Smooth muscle cell (in vitro differentiated cells): ENCODE data around the gene RTKN2. TPM values are rescaled to one million over a fixed set of nuclear protein-coding genes. Genes with fewer than 3 reads are reported as not detected.

ENCODE experiments used
- DNase-seq: peaks from one replicate; lab custom pipeline; 2025; ENCODE audit not compliant: unreplicated experiment; lab: John Stamatoyannopoulos, UW
- H2AFZ ChIP-seq: fragments of 200-600 bp; sonication (generic); 2 replicates; pipeline ENCODE4 v1.6.0; 2016; ENCODE audit warnings: antibody characterized with exemption, low read depth, mild to moderate bottlenecking
- H3F3A ChIP-seq: fragments of 200-600 bp; sonication (generic); 2 replicates; pipeline ENCODE4 v1.6.0; 2017; ENCODE audit warnings: antibody characterized with exemption, low read depth
- H3K27ac ChIP-seq: fragments of 200-600 bp; sonication (generic); 2 replicates; pipeline ENCODE4 v1.5.1; 2016; ENCODE audit warnings: low read depth, mild to moderate bottlenecking
- H3K27me3 ChIP-seq: fragments of 200-600 bp; sonication (generic); 2 replicates; pipeline ENCODE4 v1.6.1; 2016; ENCODE audit warnings: low read depth, mild to moderate bottlenecking
- H3K36me3 ChIP-seq: fragments of 200-600 bp; sonication (generic); 2 replicates; pipeline ENCODE4 v1.5.1; 2016; ENCODE audit warnings: low read depth
- H3K4me1 ChIP-seq: fragments of 200-600 bp; sonication (generic); 2 replicates; pipeline ENCODE4 v1.5.1; 2016; ENCODE audit warnings: low read depth
- H3K4me2 ChIP-seq: fragments of 200-600 bp; sonication (generic); 2 replicates; pipeline ENCODE4 v1.6.0; 2016; ENCODE audit warnings: mild to moderate bottlenecking
- H3K4me3 ChIP-seq: fragments of 200-600 bp; sonication (generic); 2 replicates; pipeline ENCODE4 v1.5.1; 2016; ENCODE audit warnings: mild to moderate bottlenecking
- H3K79me2 ChIP-seq: fragments of 200-600 bp; sonication (generic); 2 replicates; pipeline ENCODE4 v1.6.0; 2016; ENCODE audit warnings: low read depth, mild to moderate bottlenecking
- H3K9ac ChIP-seq: fragments of 200-600 bp; sonication (generic); 2 replicates; pipeline ENCODE4 v1.6.0; 2016; ENCODE audit warnings: low read depth
- H3K9me3 ChIP-seq: fragments of 200-600 bp; sonication (generic); replicated peaks from 2 replicates; pipeline ENCODE4 v1.5.1; 2016; ENCODE audit warnings: low read depth
- H4K20me1 ChIP-seq: fragments of 200-600 bp; sonication (generic); 2 replicates; pipeline ENCODE4 v1.6.0; 2016; ENCODE audit warnings: low read depth
- WGBS: methylation state at CpG from one replicate; pipeline ENCODE4 v1.1.7; 2016; ENCODE audit warnings: low lambda C conversion rate; 5-methylcytosine and 5-hydroxymethylcytosine counted together
- polyA plus RNA-seq: library from polyadenylated mRNA; unstranded; fragments of >200 nt; fragmentation: Nextera tagmentation; extraction: Ambion mirVana; gene quantifications from 2 replicates; pipeline ENCODE4 v1.2.1, GENCODE V29; 2016
- total RNA-seq: library from RNA; depleted of rRNA; stranded (reverse); fragments of >200 nt; gene quantifications from 2 replicates; pipeline ENCODE4 v1.2.3, GENCODE V29; 2014
- TF ChIP-seq, protein P1 (sequence below): fragments of 200-600 bp; sonication (generic); IDR thresholded peaks from 2 replicates; pipeline ENCODE4 v1.5.1; 2017; ENCODE audit warnings: borderline replicate concordance, mild to moderate bottlenecking, antibody characterized with exemption; ENCODE audit not compliant: insufficient read depth, poor library complexity, severe bottlenecking

The RTKN2 gene
- total and polyA plus RNA-seq, 2 experiments from 2014 or later = 1.6 to 4.9 TPM

DNA sequence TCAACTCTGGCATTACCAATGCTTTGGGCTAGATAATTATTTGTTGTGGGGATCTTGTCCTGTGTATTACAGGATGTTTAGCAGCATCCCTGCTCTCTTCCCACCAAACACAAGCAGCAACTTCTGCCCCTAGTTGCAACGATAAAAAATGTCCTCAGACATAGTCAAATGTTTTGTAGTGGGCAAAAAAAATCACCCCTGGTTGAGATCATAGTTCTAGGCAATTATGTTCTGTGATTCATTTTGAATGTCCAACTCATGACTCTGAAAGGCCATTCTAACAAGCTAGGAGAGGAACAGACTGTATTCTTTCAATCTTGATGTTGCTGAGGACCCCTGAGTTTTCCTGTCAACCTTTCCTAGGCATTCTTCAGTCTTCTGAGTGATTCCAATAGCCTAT is 79.5 kb downstream of the RTKN2 start:
- Histone ChIP-seq H3K27me3 (no peaks in the 10 kb centered on the region), H3K9me3 (no peaks in the 10 kb centered on the region), H3K4me2 (no peak overlapping the region), H3F3A (no peaks in the 10 kb centered on the region), H3K9ac (no peak overlapping the region), H3K27ac (no peak overlapping the region), H3K4me3 (no peak overlapping the region), H4K20me1 (no peaks in the 10 kb centered on the region), H2AFZ (no peak overlapping the region), H3K36me3 (no peaks in the 10 kb centered on the region), H3K4me1 (peaks cover 5% of the 10 kb centered on the region), H3K79me2 (no peaks in the 10 kb centered on the region)
- WGBS = 69% methylated on average over 1 of the region's 1 CpG
- TF ChIP-seq, protein P1, sequence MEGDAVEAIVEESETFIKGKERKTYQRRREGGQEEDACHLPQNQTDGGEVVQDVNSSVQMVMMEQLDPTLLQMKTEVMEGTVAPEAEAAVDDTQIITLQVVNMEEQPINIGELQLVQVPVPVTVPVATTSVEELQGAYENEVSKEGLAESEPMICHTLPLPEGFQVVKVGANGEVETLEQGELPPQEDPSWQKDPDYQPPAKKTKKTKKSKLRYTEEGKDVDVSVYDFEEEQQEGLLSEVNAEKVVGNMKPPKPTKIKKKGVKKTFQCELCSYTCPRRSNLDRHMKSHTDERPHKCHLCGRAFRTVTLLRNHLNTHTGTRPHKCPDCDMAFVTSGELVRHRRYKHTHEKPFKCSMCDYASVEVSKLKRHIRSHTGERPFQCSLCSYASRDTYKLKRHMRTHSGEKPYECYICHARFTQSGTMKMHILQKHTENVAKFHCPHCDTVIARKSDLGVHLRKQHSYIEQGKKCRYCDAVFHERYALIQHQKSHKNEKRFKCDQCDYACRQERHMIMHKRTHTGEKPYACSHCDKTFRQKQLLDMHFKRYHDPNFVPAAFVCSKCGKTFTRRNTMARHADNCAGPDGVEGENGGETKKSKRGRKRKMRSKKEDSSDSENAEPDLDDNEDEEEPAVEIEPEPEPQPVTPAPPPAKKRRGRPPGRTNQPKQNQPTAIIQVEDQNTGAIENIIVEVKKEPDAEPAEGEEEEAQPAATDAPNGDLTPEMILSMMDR = no peak
- DNase-seq = no peak

DNA sequence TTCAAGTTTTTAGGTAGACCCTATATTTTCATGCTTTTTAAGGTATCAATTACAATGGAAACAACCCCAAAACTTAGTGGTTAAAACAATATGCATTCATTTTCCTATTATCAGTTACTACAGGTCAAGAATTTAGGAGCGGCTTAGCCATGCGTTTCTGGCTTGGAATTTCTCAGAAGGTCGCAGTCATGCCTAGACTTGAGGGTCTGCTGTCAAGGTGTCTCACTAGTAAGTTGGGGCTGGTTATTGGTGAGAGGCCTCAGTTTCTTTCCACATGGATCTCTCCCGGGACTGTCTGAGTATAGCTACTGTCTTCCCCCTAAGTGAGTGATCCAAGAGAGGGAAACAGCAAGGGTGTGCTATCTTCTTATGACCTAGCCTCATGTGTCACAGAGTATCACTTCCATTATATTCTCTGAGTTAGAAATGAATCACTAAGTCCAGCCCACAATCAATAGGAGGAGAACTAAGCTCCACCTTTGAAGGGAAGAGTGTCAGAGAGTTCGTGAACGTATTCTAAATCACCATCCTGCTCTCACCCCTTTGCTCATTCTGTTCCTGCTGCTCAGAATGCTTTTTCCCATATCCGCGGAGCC is 80.5 kb downstream of the RTKN2 start:
- Histone ChIP-seq H3K27ac (no peak overlapping the region), H3K27me3 (no peaks in the 10 kb centered on the region), H3K9ac (no peak overlapping the region), H3K4me1 (peaks cover 5% of the 10 kb centered on the region), H3K4me3 (no peak overlapping the region), H3F3A (no peaks in the 10 kb centered on the region), H3K4me2 (no peak overlapping the region), H3K36me3 (no peaks in the 10 kb centered on the region), H4K20me1 (no peaks in the 10 kb centered on the region), H2AFZ (no peak overlapping the region), H3K79me2 (no peaks in the 10 kb centered on the region), H3K9me3 (no peaks in the 10 kb centered on the region)
- DNase-seq = no peak
- TF ChIP-seq, protein P1 = no peak
- WGBS = 92% methylated on average over 8 of the region's 8 CpGs

DNA sequence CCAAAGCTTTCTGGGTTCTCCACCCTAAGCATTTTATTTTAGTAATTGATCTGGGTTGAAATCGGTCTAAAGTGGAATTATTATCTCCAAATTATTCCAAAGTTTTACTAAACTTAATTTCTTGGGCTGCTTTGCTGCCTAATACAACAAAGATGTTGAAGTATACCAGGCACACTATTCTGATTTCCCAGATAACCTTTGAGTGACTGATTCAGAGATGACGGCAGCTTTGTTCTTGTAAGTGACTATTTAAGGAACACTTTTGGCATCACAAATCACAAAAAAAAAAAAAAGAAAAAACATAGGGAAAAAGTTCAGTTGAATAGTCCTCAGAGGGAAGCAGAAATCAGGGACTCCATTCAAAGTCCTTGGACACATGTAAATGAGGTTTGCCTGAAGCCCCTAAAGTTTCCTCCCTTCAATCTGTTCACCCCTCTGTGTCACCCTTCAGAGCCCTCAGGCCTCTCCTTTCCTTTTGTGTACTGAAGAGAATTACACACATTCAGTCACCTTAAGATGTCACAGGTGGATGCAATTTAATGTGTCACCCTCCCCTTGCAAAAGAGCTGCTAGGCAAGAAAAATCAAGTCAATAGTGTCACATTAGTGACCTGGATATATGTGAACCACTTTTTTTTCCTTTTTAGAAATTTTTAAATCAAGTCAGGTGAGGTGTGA is 81.5 kb downstream of the RTKN2 start:
- DNase-seq = no peak
- no peaks in the 10 kb centered on the region for H3F3A ChIP-seq
- TF ChIP-seq, protein P1 = no peak
- no peak overlapping the region for H3K4me2 ChIP-seq
- H3K27ac ChIP-seq = no peak overlapping the region
- 79% methylated on average over 2 of the region's 2 CpGs for WGBS
- H3K79me2 ChIP-seq = no peaks in the 10 kb centered on the region
- H4K20me1 ChIP-seq = no peaks in the 10 kb centered on the region
- H3K9me3 ChIP-seq = no peaks in the 10 kb centered on the region
- H2AFZ ChIP-seq = no peak overlapping the region
- H3K4me3 ChIP-seq = no peak overlapping the region
- H3K9ac ChIP-seq = no peak overlapping the region
- no peaks in the 10 kb centered on the region for H3K27me3 ChIP-seq
- no peaks in the 10 kb centered on the region for H3K36me3 ChIP-seq
- peaks cover 5% of the 10 kb centered on the region for H3K4me1 ChIP-seq
